Measurements from ENCODE around the gene DUSP19.
"Not testable (repeated sequence)": the region's sequence is repeated elsewhere in the genome, so short reads cannot be mapped to it uniquely, and the experiment has no call there.

DUSP19 gene

GRCh38 chr2:183078464-183079138 lies at the start of gene DUSP19:
DUSP19 (plus strand) TSS chr2:183078747; CDS start chr2:183078934, 187 bp downstream.
- peak; percentile 92 to 93 for DNase-seq

- no peak for DNase-seq
Measured at GRCh38 chr2:183029219-183029618, 49.3 kb upstream of the DUSP19 start.

GRCh38 chr2:183031911-183032794 lies 46.4 kb upstream of the DUSP19 start:
- no peak for DNase-seq

GRCh38 chr2:183033951-183034350 lies 44.6 kb upstream of the DUSP19 start:
- DNase-seq, result no peak

- DNase-seq, result no peak
Measured at GRCh38 chr2:183034806-183035205, 43.7 kb upstream of the DUSP19 start.

- DNase-seq, result no peak
Measured at GRCh38 chr2:183035298-183035953, 43.1 kb upstream of the DUSP19 start.

- DNase-seq, result no peak
Measured at GRCh38 chr2:183035954-183036669, 42.4 kb upstream of the DUSP19 start.

GRCh38 chr2:183037074-183037552 lies 41.4 kb upstream of the DUSP19 start:
- no peak for DNase-seq

GRCh38 chr2:183037553-183038340 lies 40.8 kb upstream of the DUSP19 start:
- DNase-seq, result peak in 1 of 2 experiments; percentile 65

- peak; percentile 89 to 92 for DNase-seq
Measured at GRCh38 chr2:183038341-183039300, 39.9 kb upstream of the DUSP19 start, which contains the start of gene NCKAP1. NCKAP1 (minus strand) TSS chr2:183038457; CDS start chr2:183038099, 358 bp downstream.

GRCh38 chr2:183040604-183041003 lies 37.9 kb upstream of the DUSP19 start:
- DNase-seq, result no peak

- DNase-seq, result not testable (repeated sequence)
Measured at GRCh38 chr2:183043580-183043979, 35.0 kb upstream of the DUSP19 start.

- DNase-seq, result not testable (repeated sequence)
Measured at GRCh38 chr2:183047486-183048125, 30.9 kb upstream of the DUSP19 start.

- DNase-seq, result no peak
Measured at GRCh38 chr2:183049420-183049819, 29.1 kb upstream of the DUSP19 start.

- DNase-seq, result no peak
Measured at GRCh38 chr2:183057333-183057985, 21.1 kb upstream of the DUSP19 start.

GRCh38 chr2:183059561-183059960 lies 19.0 kb upstream of the DUSP19 start:
- no peak for DNase-seq

- no peak for DNase-seq
Measured at GRCh38 chr2:183060571-183061231, 17.8 kb upstream of the DUSP19 start.

GRCh38 chr2:183063083-183063482 lies 15.5 kb upstream of the DUSP19 start:
- no peak for DNase-seq

- DNase-seq, result no peak
Measured at GRCh38 chr2:183068561-183068960, 10.0 kb upstream of the DUSP19 start.
